NCI-H226 (cell line): ENCODE data around the gene ATP8B1.

Experiments used
- DNase-seq: peaks from one replicate; pipeline ENCODE4 v3.0.0-alpha.2; 2015

Gene ATP8B1

DNA sequence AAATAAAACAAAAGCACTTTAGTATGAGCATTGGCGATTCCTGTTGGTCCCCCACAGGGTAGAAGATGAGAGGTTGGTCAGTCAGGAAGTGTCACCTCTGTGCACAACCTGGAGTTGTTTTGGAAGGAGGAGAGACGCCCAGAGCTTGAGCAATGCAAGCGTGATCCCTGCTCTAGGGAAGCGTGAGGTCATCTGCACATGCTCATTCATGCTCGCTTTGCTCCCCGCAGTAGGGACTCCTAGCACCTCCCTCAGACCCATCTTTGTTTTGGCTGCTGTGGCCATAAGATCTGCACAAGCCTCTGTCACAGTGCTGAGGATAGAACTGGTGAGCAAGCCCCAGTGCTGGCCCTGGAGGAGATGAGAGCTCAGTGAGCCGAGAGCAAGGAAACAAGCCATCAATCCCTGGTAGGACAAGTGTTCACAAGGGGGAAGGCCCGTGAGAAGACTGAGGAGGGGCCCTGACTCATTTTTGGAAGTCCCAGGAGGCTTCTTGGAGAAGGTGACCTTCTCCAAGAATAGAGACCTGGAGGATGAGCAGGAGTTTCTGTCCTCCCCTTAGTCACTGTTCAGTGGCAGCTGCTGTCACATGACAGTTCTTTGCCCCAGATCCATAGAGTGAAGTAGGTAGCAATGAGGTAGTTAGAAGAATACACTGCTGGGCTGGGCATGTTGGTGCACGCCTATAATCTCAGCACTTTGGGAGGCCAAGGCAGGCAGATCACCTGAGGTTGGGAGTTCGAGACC, 13.3 kb upstream of the ATP8B1 start:
- no peak for DNase-seq

GRCh38 chr18:57814555-57814954, 11.4 kb upstream of the ATP8B1 start:
- no peak for DNase-seq

DNA sequence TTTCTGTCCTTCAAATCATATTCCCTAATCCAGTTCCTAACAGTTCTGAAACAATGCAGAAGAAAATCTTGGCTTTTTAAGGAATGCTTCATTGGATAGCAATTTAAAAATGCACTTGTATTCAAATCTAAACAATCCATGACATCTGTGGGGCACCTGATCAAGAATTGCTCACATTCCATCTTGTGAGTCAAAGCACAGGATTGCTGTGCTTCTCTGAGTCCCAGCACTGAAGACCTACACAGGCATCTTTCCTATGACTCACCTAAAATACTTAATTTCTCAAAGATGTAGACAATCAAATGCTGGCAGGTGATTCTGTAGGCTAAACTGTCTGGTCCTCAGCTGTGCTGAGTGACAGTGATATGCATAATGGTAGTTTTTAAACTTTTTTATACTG, 10.1 kb upstream of the ATP8B1 start:
- peak; percentile 91 for DNase-seq

DNA sequence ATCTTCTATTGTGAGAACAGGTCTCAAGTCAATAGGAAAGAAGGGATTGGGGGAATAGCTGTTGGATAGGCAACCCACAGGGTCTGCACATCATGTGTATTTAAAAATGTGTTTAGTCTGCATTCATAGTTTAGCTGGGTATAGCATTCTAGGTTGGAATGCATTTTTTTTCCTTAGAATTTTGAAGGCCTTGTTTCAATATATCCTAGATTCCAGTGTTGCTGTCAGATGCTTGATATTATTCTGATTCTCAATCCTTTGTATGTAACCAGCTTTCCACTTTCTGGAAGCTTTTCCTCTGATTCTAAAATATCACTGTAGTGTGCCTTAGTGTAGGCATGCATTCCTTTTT, 9.0 kb upstream of the ATP8B1 start:
- DNase-seq = no peak

GRCh38 chr18:57811477-57812125, 8.5 kb upstream of the ATP8B1 start:
- DNase-seq = no peak

DNA sequence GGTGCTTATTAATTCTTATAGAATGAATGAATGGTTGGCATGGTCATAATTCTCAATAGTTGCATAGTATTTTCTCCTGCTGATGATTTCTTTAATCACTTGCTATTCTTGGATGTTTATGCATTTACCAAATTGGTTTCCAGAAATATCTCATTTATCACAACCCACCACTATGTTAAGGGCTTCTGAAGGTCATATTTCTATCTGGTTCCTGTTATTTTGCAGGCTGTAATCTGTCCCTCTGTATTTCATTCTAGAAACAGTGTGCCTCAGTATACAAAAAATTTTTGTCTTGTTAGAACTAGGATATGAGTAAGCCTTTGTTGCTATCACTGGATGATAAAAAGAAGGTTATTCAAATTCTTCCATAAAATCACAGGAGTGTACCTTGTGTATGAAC, 6.1 kb upstream of the ATP8B1 start:
- DNase-seq = no peak

DNA sequence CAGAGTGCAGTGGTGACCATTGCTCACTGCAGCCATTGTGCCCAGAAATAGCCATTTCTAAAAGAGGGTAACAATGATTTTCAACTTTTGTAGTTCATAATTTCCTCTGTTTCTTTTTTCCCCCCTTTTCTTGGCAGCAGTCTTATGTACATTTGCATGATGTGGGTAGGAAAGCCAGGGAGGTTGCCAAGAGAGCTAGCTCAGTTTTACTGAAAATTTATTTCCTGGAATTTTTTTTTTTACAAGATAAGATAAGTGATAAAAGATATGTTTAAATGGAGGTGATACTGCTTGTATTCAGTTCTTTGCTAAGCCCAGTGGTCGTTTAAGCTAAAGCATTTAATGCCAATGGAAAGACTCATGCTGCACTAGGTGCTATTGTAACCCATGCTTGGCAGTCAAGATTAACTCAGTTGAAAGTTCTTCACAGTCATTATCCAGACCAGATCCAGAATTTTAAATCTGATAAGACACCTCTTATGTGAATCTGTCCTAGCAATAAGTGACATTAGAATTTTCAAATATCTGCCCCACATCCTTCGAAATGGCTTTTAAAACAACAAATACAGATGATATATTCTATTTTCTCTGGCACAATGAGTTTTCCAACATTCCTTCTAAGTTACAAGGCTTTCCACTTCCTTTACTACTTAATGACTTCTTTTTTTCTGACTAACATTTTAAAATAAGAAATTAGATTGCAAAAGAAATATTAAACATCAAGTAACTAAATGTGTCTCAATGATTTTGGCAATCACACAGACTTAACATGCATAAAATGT, 4.4 kb upstream of the ATP8B1 start:
- peak; percentile 56 for DNase-seq

DNA sequence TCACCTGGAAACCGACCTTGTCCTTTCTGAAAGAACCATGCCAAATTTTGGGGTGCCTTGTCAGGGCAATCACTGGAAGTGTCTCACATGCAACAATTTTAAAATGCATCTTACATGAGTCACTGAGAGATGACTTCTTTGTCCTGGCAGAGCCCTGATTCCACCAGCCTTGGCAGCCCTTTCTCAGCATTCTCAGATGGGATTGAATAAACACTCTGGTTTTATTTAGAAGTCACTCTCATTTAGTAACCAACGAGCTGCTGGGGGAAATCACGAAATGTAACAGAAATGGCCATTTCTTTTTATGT, 3.8 kb upstream of the ATP8B1 start:
- peak; percentile 77 for DNase-seq

DNA sequence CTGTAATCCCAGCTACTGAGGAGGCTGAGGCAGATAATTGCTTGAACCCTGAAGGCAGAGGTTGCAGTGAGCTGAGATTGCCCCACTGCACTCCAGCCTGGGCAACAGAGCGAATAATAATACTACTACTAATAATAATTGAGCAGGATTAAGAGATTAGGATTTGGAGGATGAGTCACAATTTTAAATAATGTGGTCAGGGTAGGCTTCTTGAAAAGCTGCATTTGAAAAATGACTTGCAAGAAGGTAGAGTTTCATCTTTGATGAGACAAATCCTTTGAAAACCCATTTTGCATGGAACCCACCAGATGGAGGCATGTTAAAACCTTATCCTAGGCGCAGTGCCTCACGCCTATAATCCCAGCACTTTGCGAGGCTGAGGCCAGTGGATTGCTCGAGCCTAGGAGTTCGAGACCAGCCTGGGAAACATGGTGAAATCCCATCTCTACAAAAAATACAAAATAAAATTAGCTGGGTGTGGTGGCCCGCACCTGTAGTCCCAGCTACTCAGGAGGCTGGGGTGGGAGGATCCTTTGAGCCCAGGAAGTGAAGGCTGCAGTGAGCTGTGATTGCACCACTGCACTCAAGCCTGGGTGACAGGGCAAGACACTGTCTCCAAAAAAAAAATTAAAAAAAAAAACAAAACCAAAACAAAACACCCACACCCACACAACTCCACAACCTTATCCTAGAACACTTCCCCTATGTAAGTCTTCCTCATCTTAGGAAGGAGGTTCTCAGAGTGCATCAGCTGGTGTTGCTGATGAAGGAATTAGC, 3.3 kb upstream of the ATP8B1 start:
- no peak for DNase-seq

DNA sequence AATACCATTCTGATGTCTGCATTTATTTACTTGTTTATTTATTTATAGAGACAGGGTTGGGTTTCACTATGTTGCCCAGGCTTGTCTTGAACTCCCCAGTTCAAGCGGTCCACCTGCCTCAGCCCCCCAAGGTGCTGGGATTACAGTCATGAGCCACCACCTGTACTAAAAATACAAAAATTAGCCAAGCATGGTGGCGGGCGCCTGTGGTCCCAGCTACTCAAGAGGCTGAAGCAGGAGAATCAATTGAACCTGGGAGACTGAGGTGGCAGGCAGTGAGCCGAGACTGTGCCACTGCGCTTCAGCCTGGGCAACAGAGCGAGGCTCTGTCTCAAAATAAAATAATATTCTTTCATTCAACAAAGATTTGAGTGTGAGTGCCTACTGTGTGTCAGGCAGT, 2.0 kb upstream of the ATP8B1 start:
- DNase-seq = no peak

DNA sequence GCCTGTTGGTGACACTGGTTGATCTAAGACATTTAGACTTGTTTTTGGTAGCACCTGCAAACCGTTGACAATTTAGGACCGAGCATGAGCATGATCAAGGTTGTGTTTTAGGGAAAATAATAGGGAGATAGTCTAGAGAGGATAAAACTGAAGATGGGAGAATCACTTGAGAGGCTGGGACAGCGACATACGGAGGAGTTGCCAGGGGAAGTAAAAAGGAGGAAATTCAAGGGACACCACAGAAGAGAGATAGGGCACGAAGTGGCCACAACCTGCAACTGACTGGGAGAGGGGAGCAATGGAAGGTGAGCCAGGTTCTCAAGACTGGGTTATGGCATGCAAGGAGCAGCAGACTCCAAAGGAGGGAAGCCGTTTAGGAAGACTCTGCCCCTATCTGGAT, 1.4 kb upstream of the ATP8B1 start:
- DNase-seq = no peak

DNA sequence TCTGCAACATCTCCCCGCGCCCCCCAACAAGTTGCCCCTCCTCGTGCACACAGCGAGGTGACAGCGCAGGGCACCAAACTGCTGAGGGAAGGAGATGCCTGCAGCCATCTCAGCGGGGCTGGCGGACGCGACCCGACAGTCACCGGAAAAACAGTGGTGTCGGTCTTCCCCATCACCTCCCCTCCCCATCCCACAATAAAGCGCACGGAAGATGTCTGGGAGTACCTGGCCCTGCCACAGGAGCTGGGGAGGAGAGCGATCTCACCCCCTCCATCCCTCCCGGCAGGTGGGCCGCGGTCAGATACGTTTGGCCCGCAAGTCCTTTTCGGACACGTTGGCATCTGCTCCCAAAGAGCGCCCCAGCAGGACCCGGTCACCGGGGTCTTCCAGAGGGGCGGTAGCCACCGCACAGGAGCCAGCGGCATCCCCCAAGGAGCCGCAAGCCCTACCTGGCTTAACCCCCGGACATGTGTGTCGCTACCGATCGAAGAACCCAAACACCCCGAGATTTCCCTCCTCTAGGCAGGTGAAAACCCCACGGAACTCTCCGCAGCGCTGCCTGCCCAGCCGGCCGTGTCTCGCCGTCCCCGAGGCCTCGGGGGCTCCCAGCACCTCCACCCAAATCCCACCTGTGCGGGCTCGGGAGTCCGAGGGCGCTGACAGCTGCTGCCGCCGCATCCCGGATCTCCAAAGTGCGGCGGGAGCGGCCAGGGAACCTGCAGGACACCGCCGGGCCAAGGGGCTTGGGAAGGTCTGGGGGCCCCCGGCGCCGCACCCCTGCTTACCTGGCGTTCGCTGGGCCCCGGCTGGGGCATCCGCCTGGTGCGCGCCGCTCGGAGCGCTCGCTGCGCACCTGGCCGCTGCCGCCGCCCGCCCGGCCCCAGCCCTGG, 657 bp downstream of the ATP8B1 start:
- DNase-seq = no peak

DNA sequence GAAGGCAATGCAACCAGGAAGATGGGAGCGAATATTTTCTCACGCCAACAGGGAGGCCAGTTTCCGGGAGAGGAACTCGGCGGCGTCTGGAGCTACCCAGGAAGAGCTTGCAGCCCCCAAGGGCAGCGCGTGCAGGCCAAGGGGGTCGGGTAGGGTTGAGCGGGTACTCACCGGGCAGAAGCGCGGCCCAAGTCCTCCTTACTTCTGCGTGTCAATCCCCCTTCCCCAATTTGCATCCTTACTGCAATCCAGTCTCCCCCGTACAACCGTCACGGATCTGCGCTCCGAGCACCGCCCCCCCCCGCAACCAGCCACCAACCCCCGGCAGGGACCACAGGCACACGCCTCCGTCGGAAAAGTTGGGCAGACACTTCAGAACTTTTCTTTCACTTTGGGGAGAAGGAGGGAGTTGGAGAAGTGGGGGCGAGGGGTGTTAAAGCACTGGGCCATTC, 1.3 kb downstream of the ATP8B1 start:
- no peak for DNase-seq

- DNase-seq = no peak
These were observed 1.8 kb downstream of the ATP8B1 start for GRCh38 chr18:57801325-57801724.

- DNase-seq = no peak
These were observed 4.3 kb downstream of the ATP8B1 start for GRCh38 chr18:57798713-57799373.

- no peak for DNase-seq
These were observed 5.9 kb downstream of the ATP8B1 start for GRCh38 chr18:57797209-57797651.

DNA sequence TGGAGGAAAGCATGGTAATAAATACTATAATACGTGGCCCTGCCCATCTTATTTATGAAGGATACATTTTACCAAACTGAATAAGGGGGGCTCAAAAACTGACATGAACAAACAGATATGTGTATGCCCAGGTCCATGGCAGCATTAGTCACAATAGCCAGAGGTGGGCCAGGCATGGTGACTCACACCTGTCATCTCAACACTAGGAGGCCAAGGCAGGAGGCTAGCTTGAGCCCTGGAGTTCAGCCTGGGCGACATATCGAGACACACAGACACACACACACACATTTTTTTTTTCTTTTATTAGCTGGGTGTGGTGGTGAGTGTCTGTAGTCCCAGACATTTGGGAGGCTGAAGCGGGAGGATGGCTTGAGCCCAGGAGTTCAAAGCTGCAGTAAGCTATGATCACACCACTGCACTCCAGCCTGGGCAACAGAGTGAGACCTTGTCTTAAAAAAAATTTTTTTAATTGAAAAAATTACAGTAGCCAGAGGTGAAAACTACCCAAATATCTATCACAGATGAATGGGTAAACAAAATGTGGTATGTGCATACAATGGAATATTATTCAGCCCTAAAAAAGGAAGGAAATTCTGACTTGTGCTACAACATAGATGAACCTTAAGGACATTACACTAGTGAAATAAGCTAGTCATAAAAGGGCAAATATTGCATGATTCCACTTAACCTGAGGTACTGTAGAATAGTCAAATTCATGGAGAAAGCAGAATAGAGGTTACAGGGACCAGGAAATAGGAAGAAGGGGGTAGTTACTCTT, 8.0 kb downstream of the ATP8B1 start:
- no peak for DNase-seq

GRCh38 chr18:57793302-57793986, 9.7 kb downstream of the ATP8B1 start:
- DNase-seq = no peak

DNA sequence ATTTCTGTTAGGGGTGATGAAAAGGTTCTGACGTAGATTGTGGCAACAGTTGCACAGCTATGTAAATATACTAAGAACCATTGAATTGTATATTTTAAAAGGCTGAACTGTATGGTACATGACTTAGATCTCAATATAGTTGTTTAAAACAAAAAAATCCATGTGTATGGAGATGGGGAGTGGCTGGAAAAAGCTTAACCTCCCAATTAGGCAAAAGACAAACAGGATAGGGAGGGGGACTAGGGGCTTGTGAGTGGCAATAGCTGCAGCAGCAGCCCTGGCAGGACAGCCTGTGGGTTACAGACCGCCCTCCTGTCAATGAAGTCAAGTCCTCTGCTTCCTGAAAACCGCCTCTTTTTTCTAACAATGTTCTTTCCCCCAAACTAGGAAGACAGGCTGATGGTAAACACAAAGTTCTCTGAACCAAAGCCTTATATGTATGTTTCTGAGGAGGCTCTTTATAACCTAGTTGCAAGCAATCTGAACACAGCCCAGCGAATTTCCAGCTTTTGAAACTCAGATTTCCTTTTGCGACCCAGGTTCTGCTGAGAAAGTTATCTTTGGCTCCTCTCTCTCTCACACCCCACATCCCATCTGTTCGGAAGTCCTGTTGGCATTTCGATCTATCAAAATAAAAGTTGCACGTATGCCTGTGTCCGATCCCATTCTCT, 10.3 kb downstream of the ATP8B1 start:
- DNase-seq = no peak

- DNase-seq = no peak
These were observed 11.2 kb downstream of the ATP8B1 start for GRCh38 chr18:57791911-57792310.
